MM.1S (cell line): ENCODE measurements around the gene NPLOC4.

Source experiments
- EZH2 ChIP-seq: fragments of 300-600 bp; sonication (generic); optimal IDR thresholded peaks from 2 replicates; pipeline ENCODE3; 2017; ENCODE audit warnings: low read depth, mild to moderate bottlenecking, antibody characterized with exemption, low read length, mixed read lengths
- EZH2phosphoT487 ChIP-seq: fragments of 300-600 bp; sonication (generic); IDR thresholded peaks from 2 replicates; pipeline ENCODE4 v1.6.1; 2018; ENCODE audit warnings: antibody characterized with exemption, low read length
- TF ChIP-seq, protein P1 (sequence below): fragments of 300-600 bp; sonication (generic); IDR thresholded peaks from 2 replicates; pipeline ENCODE4 v1.5.1; 2016; ENCODE audit warnings: antibody characterized with exemption, low read length, mixed read lengths

DNA sequence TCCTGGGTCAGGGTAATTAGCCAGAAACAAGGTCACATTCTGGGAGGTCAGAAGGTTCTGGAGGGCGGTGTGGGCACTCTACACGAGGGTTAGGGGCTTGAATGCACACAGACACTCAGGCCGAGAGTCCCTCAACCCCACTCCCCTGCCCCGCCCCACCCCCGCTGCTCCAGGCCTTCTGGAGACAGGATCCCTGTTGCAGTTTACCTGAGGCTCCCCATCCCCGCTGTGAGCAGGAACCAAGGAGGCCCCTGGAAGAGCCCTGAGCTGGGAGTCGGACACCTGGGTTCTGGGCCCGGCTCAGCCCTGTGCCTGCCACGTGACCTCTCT is 119.9 kb downstream of the NPLOC4 start:
- TF ChIP-seq, protein P1, sequence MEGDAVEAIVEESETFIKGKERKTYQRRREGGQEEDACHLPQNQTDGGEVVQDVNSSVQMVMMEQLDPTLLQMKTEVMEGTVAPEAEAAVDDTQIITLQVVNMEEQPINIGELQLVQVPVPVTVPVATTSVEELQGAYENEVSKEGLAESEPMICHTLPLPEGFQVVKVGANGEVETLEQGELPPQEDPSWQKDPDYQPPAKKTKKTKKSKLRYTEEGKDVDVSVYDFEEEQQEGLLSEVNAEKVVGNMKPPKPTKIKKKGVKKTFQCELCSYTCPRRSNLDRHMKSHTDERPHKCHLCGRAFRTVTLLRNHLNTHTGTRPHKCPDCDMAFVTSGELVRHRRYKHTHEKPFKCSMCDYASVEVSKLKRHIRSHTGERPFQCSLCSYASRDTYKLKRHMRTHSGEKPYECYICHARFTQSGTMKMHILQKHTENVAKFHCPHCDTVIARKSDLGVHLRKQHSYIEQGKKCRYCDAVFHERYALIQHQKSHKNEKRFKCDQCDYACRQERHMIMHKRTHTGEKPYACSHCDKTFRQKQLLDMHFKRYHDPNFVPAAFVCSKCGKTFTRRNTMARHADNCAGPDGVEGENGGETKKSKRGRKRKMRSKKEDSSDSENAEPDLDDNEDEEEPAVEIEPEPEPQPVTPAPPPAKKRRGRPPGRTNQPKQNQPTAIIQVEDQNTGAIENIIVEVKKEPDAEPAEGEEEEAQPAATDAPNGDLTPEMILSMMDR, result no peak
- TF ChIP-seq EZH2, result no peak
- TF ChIP-seq EZH2phosphoT487, result no peak
